Keratinocyte (primary cell): ENCODE measurements around the gene CLDN9. TPM values are rescaled to one million over a fixed set of nuclear protein-coding genes. Genes with fewer than 3 reads are reported as not detected.

Experiments used
- DNase-seq: peaks from one replicate; pipeline ENCODE4 v3.0.0-alpha.2; 2011; ENCODE audit warnings: low read depth, missing footprints, low spot score
- FAIRE-seq: peaks from 2 replicates; lab custom pipeline; 2011; peaks lifted over from hg19 to GRCh38; lab: Jason Lieb, UNC
- H2AFZ ChIP-seq: 2 replicates; pipeline ENCODE4 v1.6.0; 2012; ENCODE audit warnings: low read length, control low read depth, inconsistent platforms; ENCODE audit not compliant: control insufficient read depth
- H3K27ac ChIP-seq: 2 replicates; pipeline ENCODE4 v1.5.1; 2011; ENCODE audit warnings: low read length; ENCODE audit not compliant: control insufficient read depth, insufficient read depth
- H3K27me3 ChIP-seq: 3 replicates; pipeline ENCODE4 v1.6.0; 2011; ENCODE audit warnings: low read length; ENCODE audit not compliant: control insufficient read depth, insufficient read depth; ENCODE audit errors: extremely low read depth
- H3K36me3 ChIP-seq, 2 experiments: 2 replicates in 1 of 2; 3 replicates in 1 of 2; pipeline ENCODE4 v1.5.1; 2011; ENCODE audit warnings: low read length in 2 of 2, mild to moderate bottlenecking in 1 of 2; ENCODE audit not compliant: control insufficient read depth in 2 of 2, insufficient read depth in 2 of 2; ENCODE audit errors: extremely low read depth in 1 of 2
- H3K4me1 ChIP-seq: 3 replicates; pipeline ENCODE4 v1.5.1; 2011; ENCODE audit warnings: low read length; ENCODE audit not compliant: control insufficient read depth, insufficient read depth; ENCODE audit errors: extremely low read depth
- H3K4me2 ChIP-seq: 3 replicates; pipeline ENCODE4 v1.6.0; 2011; ENCODE audit warnings: low read depth, low read length; ENCODE audit not compliant: control insufficient read depth, insufficient read depth; ENCODE audit errors: extremely low read depth
- H3K4me3 ChIP-seq, 3 experiments: fragments of 200-600 bp in 1 of 3; sonication (generic) in 1 of 3; 2 replicates in 2 of 3; 3 replicates in 1 of 3; pipeline ENCODE4 v1.5.1; 2011 to 2016; ENCODE audit warnings: low read length in 3 of 3, mild to moderate bottlenecking in 3 of 3, control low read depth in 2 of 3, inconsistent platforms in 1 of 3, low read depth in 1 of 3, mixed read lengths in 1 of 3, mixed run types in 1 of 3, moderate library complexity in 1 of 3; ENCODE audit not compliant: control insufficient read depth in 2 of 3, insufficient read depth in 2 of 3; ENCODE audit errors: extremely low read depth in 1 of 3
- H3K79me2 ChIP-seq: 2 replicates; pipeline ENCODE4 v1.6.0; 2012; ENCODE audit warnings: low read length; ENCODE audit not compliant: control insufficient read depth, insufficient read depth
- H3K9ac ChIP-seq: 3 replicates; pipeline ENCODE4 v1.6.0; 2011; ENCODE audit warnings: low read length; ENCODE audit not compliant: control insufficient read depth, insufficient read depth; ENCODE audit errors: extremely low read depth
- H3K9me1 ChIP-seq: 3 replicates; pipeline ENCODE4 v1.6.0; 2011; ENCODE audit warnings: low read length; ENCODE audit not compliant: control insufficient read depth, insufficient read depth; ENCODE audit errors: extremely low read depth
- H3K9me3 ChIP-seq: 2 replicates; pipeline ENCODE4 v1.5.1; 2012; ENCODE audit warnings: low read depth, low read length; ENCODE audit not compliant: control insufficient read depth
- H4K20me1 ChIP-seq: 3 replicates; pipeline ENCODE4 v1.6.0; 2011; ENCODE audit warnings: low read length; ENCODE audit not compliant: control insufficient read depth, insufficient read depth; ENCODE audit errors: extremely low read depth
- CTCF ChIP-seq, 3 experiments: IDR thresholded peaks in 1 of 3; conservative IDR thresholded peaks in 1 of 3; optimal IDR thresholded peaks in 1 of 3; 2 replicates in 2 of 3; 3 replicates in 1 of 3; pipeline versions ENCODE3 to v1.5.1; 2011; ENCODE audit warnings: low read length in 3 of 3, mild to moderate bottlenecking in 3 of 3, moderate library complexity in 2 of 3, control low read depth in 1 of 3, inconsistent platforms in 1 of 3; ENCODE audit not compliant: insufficient read depth in 2 of 3; ENCODE audit errors: extremely low read depth in 1 of 3
- EZH2 ChIP-seq: IDR thresholded peaks from one replicate; pipeline ENCODE4 v1.6.1; 2012; ENCODE audit warnings: inconsistent platforms, mild to moderate bottlenecking, low read length, moderate library complexity
- dilution Hi-C: fragments of 300-500 bp; cut with MboI; formaldehyde crosslinking; loops from one replicate; pipeline ENCODE4 v1.7.0; 2020; ENCODE audit warnings: low sequenced_read_pairs; ENCODE audit not compliant: extremely low pct_ligation_motif_present
- polyA plus RNA-seq, 5 experiments: library from polyadenylated mRNA; depleted of rRNA in 3 of 5; stranded (reverse) in 3 of 5; stranded (forward) in 1 of 5; unstranded in 1 of 5; fragments of >200 nt; gene quantifications; 1 replicate in 1 of 5; 2 replicates in 3 of 5; 3 replicates in 1 of 5; pipeline versions ENCODE4 v1.2.1 to v1.2.3, GENCODE V29; 2011 to 2012; ENCODE audit warnings: missing spikeins in 2 of 5, low read depth in 1 of 5, low replicate concordance in 1 of 5

Gene CLDN9
- polyA plus RNA-seq, 1 donor (not counting 4 experiments of a cell fraction or from before 2014, with no cell fraction given): not detected

GRCh38 chr16:2966043-2966807 lies 46.5 kb upstream of the CLDN9 start:
- peaks cover 9% of the 10 kb centered on the region for H3K79me2 ChIP-seq
- peaks cover 2% of the 10 kb centered on the region for H3K9me1 ChIP-seq
- no peak overlapping the region for H3K4me2 ChIP-seq
- H2AFZ ChIP-seq: no peak overlapping the region
- H3K9me3 ChIP-seq: no peaks in the 10 kb centered on the region
- peaks cover 36% of the 10 kb centered on the region for H3K4me1 ChIP-seq
- no peak overlapping the region for H3K27ac ChIP-seq
- dilution Hi-C loops: no loop called here
- TF ChIP-seq CTCF (optimal IDR thresholded peaks at IDR 0.05 in 1 of 3, IDR thresholded peaks at IDR 0.05 in 1 of 3, conservative IDR thresholded peaks at IDR 0.05 in 1 of 3; ENCODE audit: extremely low read depth in 1 of 3, insufficient read depth in 2 of 3, low read length in 3 of 3) (no peak), EZH2 (no peak)
- peaks cover 8% of the 10 kb centered on the region for H4K20me1 ChIP-seq
- no peaks in the 10 kb centered on the region for H3K36me3 ChIP-seq
- no peak overlapping the region for H3K9ac ChIP-seq
- H3K27me3 ChIP-seq: no peaks in the 10 kb centered on the region
- H3K4me3 ChIP-seq: no peak overlapping the region
- no peak for DNase-seq
- FAIRE-seq: no peak

GRCh38 chr16:2966808-2967191 lies 45.9 kb upstream of the CLDN9 start:
- Histone ChIP-seq H3K4me1 (peaks cover 35% of the 10 kb centered on the region), H3K27me3 (no peaks in the 10 kb centered on the region)
- dilution Hi-C loops: no loop called here

More at GRCh38 chr16:2966808-2967191, 45.9 kb upstream of the CLDN9 start:
- H4K20me1 ChIP-seq: peaks cover 9% of the 10 kb centered on the region
- H3K9me3 ChIP-seq: no peaks in the 10 kb centered on the region
- H3K79me2 ChIP-seq: peaks cover 11% of the 10 kb centered on the region
- TF ChIP-seq EZH2: no peak
- no peak for TF ChIP-seq CTCF (optimal IDR thresholded peaks at IDR 0.05 in 1 of 3, IDR thresholded peaks at IDR 0.05 in 1 of 3, conservative IDR thresholded peaks at IDR 0.05 in 1 of 3; ENCODE audit: extremely low read depth in 1 of 3, insufficient read depth in 2 of 3, low read length in 3 of 3)
- no peak for DNase-seq
- no peak for FAIRE-seq
- H3K9ac ChIP-seq: no peak overlapping the region
- no peaks in the 10 kb centered on the region for H3K36me3 ChIP-seq
- H3K9me1 ChIP-seq: peaks cover 2% of the 10 kb centered on the region
- H3K4me2 ChIP-seq: no peak overlapping the region
- no peak overlapping the region for H3K4me3 ChIP-seq
- no peak overlapping the region for H3K27ac ChIP-seq
- H2AFZ ChIP-seq: no peak overlapping the region
